Heart left ventricle (tissue), 16 donors: Measurements from ENCODE around the gene CCN2. TPM values are rescaled to one million over a fixed set of nuclear protein-coding genes. Genes with fewer than 3 reads are reported as not detected.

Experiments used
- ATAC-seq, 4 donors: fragments of 200-7000 bp; cut with Tn5 transposase; one replicate each; pipeline ENCODE4 v1.9.1; 2020 to 2022; ENCODE audit warnings: moderate library complexity in 4 of 4, mild to moderate bottlenecking in 3 of 4, moderate number of reproducible peaks in 1 of 4
- DNase-seq, 5 donors: peaks; one replicate each; pipeline ENCODE4 v3.0.0-alpha.2; 2020
- H3K27ac ChIP-seq, 12 donors: fragments of 200-600 bp; sonication (generic) in 4 of 12; one replicate each; pipeline versions ENCODE4 v1.5.0 to v1.8.0; 2016 to 2022; ENCODE audit warnings: mild to moderate bottlenecking in 2 of 12
- H3K27me3 ChIP-seq, 9 donors: fragments of 200-600 bp; sonication (generic) in 2 of 9; one replicate each; pipeline versions ENCODE4 v1.5.1 to v1.8.0; 2016 to 2022; ENCODE audit warnings: mild to moderate bottlenecking in 3 of 9
- H3K36me3 ChIP-seq, 9 donors: fragments of 200-600 bp; sonication (generic) in 2 of 9; one replicate each; pipeline versions ENCODE4 v1.5.0 to v1.8.0; 2018 to 2022; ENCODE audit warnings: mild to moderate bottlenecking in 2 of 9
- H3K4me1 ChIP-seq, 12 donors: fragments of 200-600 bp; sonication (generic) in 4 of 12; one replicate each; pipeline versions ENCODE4 v1.5.0 to v1.8.0; 2016 to 2022; ENCODE audit warnings: mild to moderate bottlenecking in 3 of 12
- H3K4me3 ChIP-seq, 12 donors: fragments of 200-600 bp; sonication (generic) in 4 of 12; one replicate each; pipeline versions ENCODE4 v1.5.0 to v1.8.0; 2017 to 2022; ENCODE audit warnings: mild to moderate bottlenecking in 9 of 12, moderate library complexity in 4 of 12
- H3K9me3 ChIP-seq, 12 donors: fragments of 200-600 bp; sonication (generic) in 4 of 12; one replicate each; pipeline versions ENCODE4 v1.5.0 to v1.8.0; 2016 to 2022; ENCODE audit warnings: mild to moderate bottlenecking in 1 of 12
- POLR2A ChIP-seq, 2 donors: fragments of 450-650 bp; IDR thresholded peaks; one replicate each; pipeline ENCODE4 v1.6.1; 2017; ENCODE audit warnings: antibody characterized with exemption in 2 of 2, mild to moderate bottlenecking in 2 of 2, moderate library complexity in 2 of 2
- WGBS, 4 donors: extraction: QIAGEN DNeasy Blood & Tissue Kit in 2 of 4; methylation state at CpG; one replicate each; pipeline versions ENCODE4 v1.1.5 to v1.1.7; 2013 to 2018; 5-methylcytosine and 5-hydroxymethylcytosine counted together
- intact Hi-C, 10 donors: fragments of 100-400 bp; cut with DNase I; formaldehyde crosslinking; loops; one replicate each; pipeline versions ENCODE4 v1.11.1 to v1.14.2; 2022
- polyA plus RNA-seq, 2 donors: library from polyadenylated mRNA; stranded (reverse); fragments of 200-250 nt; gene quantifications; one replicate each; pipeline ENCODE4 v1.2.3, GENCODE V29; 2013
- total RNA-seq, 9 donors: library from RNA; depleted of rRNA in 2 of 9; stranded (reverse); fragments of >200 nt in 2 of 9; fragmentation: NEBNext Ultra II Directional in 3 of 9; extraction: Animal tissue kit (Norgen Biotek cat#: 25700) in 3 of 9; gene quantifications; one replicate each; pipeline versions ENCODE4 v1.1.0 to v1.2.4, GENCODE V29; 2016 to 2023
- TF ChIP-seq, protein P1 (sequence below), 12 donors: fragments of 200-600 bp; sonication (generic) in 4 of 12; IDR thresholded peaks; one replicate each; pipeline versions ENCODE4 v1.5.0 to v1.8.0; 2018 to 2022; ENCODE audit warnings: antibody characterized with exemption in 12 of 12, mild to moderate bottlenecking in 5 of 12
- donor health status: ischemic (EF 13 %, LVEDD 7.1; RV severe dilation, severe dysfunction).
- donor health status: healthy with polysubstance abuse.
- donor health status: DM: no; HTN: yes; CAD: no.
- donor health status: DM: no; HTN: no; CAD: no.
- donor health status: ischemic (EF 25% LVEDD 6.9; RV normal size, moderate dysfunction).
- donor health status: ischemic (EF 25% LVEDD 5.7; RV mildly dilated, moderate dysfunction).
- donor health status: healthy.
- donor health status: DM: yes; HTN: yes; CAD: no.
- donor health status: ischemic (EF 35%, LVEDD 5.7; RV mildly dilated, moderate dysfunction).
- donor health status: nonischemic (EF 11% LVEDD 7.7; RV severe dilation, severe dysfunction).
- donor health status: DM: yes; HTN: yes; CAD: no.
- donor health status: PGD.
- donor health status: ischemic (EF 29% LVEDD 5.4; RV normal size, mild dysfunction).
- donor health status: nonischemic (EF 23%, LVEDD 6.1; RV moderate dilation, normal function).

Gene CCN2
- total and polyA plus RNA-seq, 11 donors, result 7.8 to 90.7 (median 39.0) TPM

DNA sequence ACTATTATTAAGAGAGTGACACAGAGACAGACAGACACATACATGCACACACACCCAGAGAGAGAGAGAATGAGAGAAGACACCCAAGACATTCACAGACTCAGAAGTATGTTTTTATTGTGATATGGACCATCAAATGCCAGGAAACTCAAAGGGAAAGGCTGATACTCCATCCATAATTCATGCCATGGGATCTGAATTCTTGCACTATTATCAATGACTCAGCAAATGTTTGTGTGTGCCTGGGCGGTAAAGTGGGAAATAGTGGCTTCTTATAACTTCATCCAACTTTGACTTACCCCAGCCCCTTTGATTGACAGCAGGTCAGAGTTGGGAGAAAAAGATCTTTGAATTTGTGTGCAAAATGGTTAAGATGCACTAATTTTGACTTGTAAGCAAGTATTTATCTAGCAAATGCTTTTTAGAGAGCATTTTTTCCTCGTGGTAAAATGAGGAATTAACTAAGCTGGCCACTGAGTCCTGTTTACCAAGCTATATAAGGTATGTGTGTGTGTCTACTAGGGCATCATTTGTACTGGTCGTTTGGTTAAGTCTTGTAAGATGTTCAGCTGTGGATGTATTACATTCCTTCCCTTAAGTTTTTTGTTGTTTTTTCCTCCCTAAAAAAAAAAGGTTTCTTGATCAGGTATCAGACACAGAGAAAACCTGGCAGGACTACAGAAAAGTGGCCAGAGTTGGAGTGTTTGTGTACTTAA lies 3.0 kb upstream of the CCN2 start:
- Histone ChIP-seq H3K27me3 (peaks cover 0 to 21% (median 0%) of the 10 kb centered on the region in 9 donors), H3K9me3 (no peaks in the 10 kb centered on the region), H3K4me3 (peak overlapping the region in 5 of 12 donors; percentile 20 to 41 (median 29)), H3K4me1 (peaks cover 0 to 35% (median 11%) of the 10 kb centered on the region in 12 donors), H3K27ac (peak overlapping the region in 7 of 12 donors; percentile 13 to 48 (median 20)), H3K36me3 (peaks cover 0 to 4% (median 0%) of the 10 kb centered on the region in 9 donors)
- DNase-seq, result no peak
- intact Hi-C loops, result loop anchor here in 6 of 10 donors (5.0 to 10.0 kb wide), 5 partner anchors 121 to 261 kb away; no protein-coding TSS in a partner anchor
- ATAC-seq, result no peak
- TF ChIP-seq, protein P1, sequence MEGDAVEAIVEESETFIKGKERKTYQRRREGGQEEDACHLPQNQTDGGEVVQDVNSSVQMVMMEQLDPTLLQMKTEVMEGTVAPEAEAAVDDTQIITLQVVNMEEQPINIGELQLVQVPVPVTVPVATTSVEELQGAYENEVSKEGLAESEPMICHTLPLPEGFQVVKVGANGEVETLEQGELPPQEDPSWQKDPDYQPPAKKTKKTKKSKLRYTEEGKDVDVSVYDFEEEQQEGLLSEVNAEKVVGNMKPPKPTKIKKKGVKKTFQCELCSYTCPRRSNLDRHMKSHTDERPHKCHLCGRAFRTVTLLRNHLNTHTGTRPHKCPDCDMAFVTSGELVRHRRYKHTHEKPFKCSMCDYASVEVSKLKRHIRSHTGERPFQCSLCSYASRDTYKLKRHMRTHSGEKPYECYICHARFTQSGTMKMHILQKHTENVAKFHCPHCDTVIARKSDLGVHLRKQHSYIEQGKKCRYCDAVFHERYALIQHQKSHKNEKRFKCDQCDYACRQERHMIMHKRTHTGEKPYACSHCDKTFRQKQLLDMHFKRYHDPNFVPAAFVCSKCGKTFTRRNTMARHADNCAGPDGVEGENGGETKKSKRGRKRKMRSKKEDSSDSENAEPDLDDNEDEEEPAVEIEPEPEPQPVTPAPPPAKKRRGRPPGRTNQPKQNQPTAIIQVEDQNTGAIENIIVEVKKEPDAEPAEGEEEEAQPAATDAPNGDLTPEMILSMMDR (IDR thresholded peaks at IDR 0.05), result no peak
- no peak for TF ChIP-seq POLR2A (IDR thresholded peaks at IDR 0.05)
- WGBS, 4 donors, result 31 to 40% (median 35%) methylated on average over 3 of the region's 3 CpGs

DNA sequence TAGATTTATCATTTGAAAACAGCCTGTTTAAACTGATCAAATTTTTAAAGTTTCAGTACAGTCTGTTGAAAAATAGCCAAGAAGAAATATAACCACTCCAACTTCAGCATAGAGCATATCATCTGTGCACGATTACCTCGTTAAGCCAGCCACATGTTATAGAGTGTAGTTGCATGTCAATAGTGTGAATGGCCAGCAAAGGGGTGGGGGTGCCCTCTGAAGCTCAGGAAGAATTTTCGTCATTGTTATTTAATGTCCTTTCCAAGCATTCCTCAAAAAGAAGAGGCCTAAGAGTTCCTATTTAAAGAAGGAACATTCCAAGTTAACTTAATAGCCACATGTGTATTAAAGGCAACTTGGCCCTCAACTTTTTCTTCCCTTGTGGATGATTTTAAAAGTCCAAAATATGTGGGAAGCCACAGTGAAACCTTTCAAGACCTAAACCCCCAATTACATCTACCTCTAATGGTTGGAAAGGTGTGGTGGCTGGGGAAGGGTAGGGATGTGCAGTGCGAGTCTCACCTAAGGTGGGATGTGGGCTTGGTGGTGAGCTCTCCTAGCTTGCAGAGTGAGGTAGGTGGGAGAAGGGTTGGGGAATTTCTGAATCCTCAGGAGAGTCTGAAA lies 1.8 kb upstream of the CCN2 start:
- no peak for TF ChIP-seq POLR2A (IDR thresholded peaks at IDR 0.05)
- TF ChIP-seq, protein P1 (IDR thresholded peaks at IDR 0.05), result no peak
- no peaks in the 10 kb centered on the region for H3K9me3 ChIP-seq
- H3K27ac ChIP-seq, result no peak overlapping the region
- H3K27me3 ChIP-seq, result peaks cover 0 to 21% (median 0%) of the 10 kb centered on the region in 9 donors
- peaks cover 0 to 35% (median 14%) of the 10 kb centered on the region in 12 donors for H3K4me1 ChIP-seq
- intact Hi-C loops, result loop anchor here in 6 of 10 donors (5.0 to 10.0 kb wide), 5 partner anchors 122 to 262 kb away; no protein-coding TSS in a partner anchor
- no peak overlapping the region for H3K4me3 ChIP-seq
- DNase-seq (no peak), ATAC-seq (no peak)
- WGBS, 4 donors, result 86 to 92% (median 90%) methylated on average over 4 of the region's 4 CpGs
- H3K36me3 ChIP-seq, result peaks cover 0 to 16% (median 4%) of the 10 kb centered on the region in 9 donors

DNA sequence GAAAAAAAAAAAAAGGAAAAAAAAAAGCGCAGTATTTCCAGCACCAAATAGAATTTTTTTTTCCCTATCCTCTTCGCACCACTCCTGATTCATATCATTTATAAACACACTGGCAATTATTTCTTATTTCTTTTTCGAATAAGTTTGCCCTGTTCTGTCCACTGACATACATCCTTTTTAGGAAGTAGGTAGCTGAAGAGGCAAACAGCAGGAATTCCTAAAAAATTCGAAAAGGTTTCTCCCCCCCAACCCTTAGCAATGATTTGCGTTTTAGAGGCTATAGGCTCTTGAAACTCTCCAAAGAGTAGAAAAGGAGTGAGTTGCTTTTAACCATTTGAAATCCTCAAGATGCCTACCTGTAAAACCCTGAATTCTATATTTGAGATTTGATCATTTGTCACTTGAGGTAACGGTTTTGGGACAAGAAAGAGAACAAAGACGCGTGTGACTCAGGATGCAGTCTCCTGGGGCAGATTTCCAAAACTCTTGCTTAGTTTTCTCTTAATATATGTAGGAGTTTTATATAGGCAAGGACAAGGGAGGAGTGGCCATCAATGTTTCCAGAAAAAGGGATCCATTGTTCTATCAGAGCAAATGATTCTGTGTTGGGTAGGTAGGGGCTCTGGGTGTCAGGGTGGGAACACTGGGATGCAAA lies 531 bp upstream of the CCN2 start:
- peaks cover 0 to 21% (median 0%) of the 10 kb centered on the region in 9 donors for H3K27me3 ChIP-seq
- ATAC-seq, result no peak

More for the DNA sequence above, 531 bp upstream of the CCN2 start:
- H3K4me3 ChIP-seq, result peak overlapping the region; percentile 43 to 88 (median 69)
- H3K27ac ChIP-seq, result peak overlapping the region; percentile 77 to 98 (median 92)
- intact Hi-C loops, result loop anchor here in 6 of 10 donors (2.0 to 10.0 kb wide), 6 partner anchors 123 to 263 kb away; no protein-coding TSS in a partner anchor
- WGBS, 4 donors, result 23 to 31% (median 27%) methylated on average over 8 of the region's 8 CpGs
- DNase-seq, result no peak
- H3K9me3 ChIP-seq, result no peaks in the 10 kb centered on the region
- no peak for TF ChIP-seq POLR2A (IDR thresholded peaks at IDR 0.05)
- TF ChIP-seq, protein P1 (IDR thresholded peaks at IDR 0.05), result no peak
- peaks cover 0 to 40% (median 14%) of the 10 kb centered on the region in 12 donors for H3K4me1 ChIP-seq
- peaks cover 0 to 21% (median 4%) of the 10 kb centered on the region in 9 donors for H3K36me3 ChIP-seq
